OCI-LY7 (cell line): ENCODE data around the gene IVD.

Experiments
- EZH2phosphoT487 ChIP-seq: fragments of 200-600 bp; sonication (generic); IDR thresholded peaks from 2 replicates; pipeline ENCODE4 v1.6.1; 2018; ENCODE audit warnings: low read depth, borderline replicate concordance, mild to moderate bottlenecking, mixed run types, antibody characterized with exemption, low read length, moderate library complexity, mixed read lengths
- TF ChIP-seq, protein P1 (sequence below): fragments of 200-600 bp; sonication (generic); conservative IDR thresholded peaks from 2 replicates; pipeline ENCODE4 v1.5.1; 2014; ENCODE audit warnings: mild to moderate bottlenecking, antibody characterized with exemption, low read length, moderate library complexity, mixed read lengths

DNA sequence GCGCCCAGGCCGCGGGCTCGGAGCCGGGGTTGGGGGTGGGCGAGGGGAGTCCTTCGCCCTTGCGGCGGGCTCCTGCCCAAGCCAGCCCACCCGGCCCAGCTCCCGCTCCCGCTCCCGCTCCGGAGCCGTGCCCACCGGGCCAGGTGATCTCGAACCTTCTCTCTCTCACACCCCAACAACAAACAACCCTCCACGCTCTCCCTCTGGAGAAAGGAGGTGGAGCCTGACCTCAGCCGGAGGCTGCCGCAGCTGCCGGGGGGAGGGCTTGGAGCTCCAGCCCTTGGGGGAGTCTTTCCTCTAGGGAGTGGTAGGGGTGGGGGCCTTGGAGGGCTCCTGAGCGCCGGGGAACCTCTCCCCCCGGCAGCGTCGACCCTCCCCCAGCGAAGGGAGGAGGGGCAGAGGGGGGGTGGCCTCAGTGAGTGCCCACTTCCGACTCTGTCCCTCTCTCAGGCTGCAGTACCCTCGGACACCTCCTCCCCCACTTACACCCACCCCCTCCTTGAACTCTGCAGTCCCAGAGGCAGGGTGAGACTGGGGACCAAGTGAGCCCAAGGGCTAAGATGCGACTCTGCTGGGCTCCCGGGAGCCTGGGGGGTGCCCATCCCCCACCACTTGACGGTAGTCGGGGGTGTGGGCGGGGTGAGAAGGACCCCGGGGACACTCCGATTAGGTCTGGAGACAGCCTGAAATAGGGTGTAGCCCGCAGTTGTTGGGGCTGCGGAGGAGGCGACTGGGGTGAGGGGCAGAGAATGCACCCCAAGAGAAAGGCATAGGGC lies 30.7 kb downstream of the IVD start:
- TF ChIP-seq, protein P1, sequence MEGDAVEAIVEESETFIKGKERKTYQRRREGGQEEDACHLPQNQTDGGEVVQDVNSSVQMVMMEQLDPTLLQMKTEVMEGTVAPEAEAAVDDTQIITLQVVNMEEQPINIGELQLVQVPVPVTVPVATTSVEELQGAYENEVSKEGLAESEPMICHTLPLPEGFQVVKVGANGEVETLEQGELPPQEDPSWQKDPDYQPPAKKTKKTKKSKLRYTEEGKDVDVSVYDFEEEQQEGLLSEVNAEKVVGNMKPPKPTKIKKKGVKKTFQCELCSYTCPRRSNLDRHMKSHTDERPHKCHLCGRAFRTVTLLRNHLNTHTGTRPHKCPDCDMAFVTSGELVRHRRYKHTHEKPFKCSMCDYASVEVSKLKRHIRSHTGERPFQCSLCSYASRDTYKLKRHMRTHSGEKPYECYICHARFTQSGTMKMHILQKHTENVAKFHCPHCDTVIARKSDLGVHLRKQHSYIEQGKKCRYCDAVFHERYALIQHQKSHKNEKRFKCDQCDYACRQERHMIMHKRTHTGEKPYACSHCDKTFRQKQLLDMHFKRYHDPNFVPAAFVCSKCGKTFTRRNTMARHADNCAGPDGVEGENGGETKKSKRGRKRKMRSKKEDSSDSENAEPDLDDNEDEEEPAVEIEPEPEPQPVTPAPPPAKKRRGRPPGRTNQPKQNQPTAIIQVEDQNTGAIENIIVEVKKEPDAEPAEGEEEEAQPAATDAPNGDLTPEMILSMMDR: no peak
- no peak for TF ChIP-seq EZH2phosphoT487
